SJSA1 (cell line): Measurements from ENCODE around the gene TMEM176A. TPM values are rescaled to one million over a fixed set of nuclear protein-coding genes. Genes with fewer than 3 reads are reported as not detected.
"Not testable (repeated sequence)": the region's sequence is repeated elsewhere in the genome, so short reads cannot be mapped to it uniquely, and the experiment has no call there.

Source experiments
- DNase-seq, 2 experiments: peaks; one replicate each; pipeline ENCODE4 v3.0.0-alpha.2; 2015 to 2020; ENCODE audit warnings: low spot score in 2 of 2, low read depth in 1 of 2
- H3K27ac ChIP-seq: fragments of 250-450 bp; sonication (Bioruptor Pico); 2 replicates; pipeline ENCODE4 v1.5.1; 2020; ENCODE audit warnings: mild to moderate bottlenecking, moderate library complexity
- H3K27me3 ChIP-seq: fragments of 250-450 bp; sonication (Bioruptor Pico); replicated peaks from 2 replicates; pipeline ENCODE4 v1.5.1; 2020; ENCODE audit warnings: mild to moderate bottlenecking, moderate library complexity
- H3K36me3 ChIP-seq: fragments of 250-450 bp; sonication (Bioruptor Pico); 2 replicates; pipeline ENCODE4 v1.5.1; 2020; ENCODE audit warnings: mild to moderate bottlenecking
- H3K4me1 ChIP-seq: fragments of 250-450 bp; sonication (Bioruptor Pico); replicated peaks from 2 replicates; pipeline ENCODE4 v1.6.1; 2021; ENCODE audit warnings: mild to moderate bottlenecking
- H3K4me3 ChIP-seq: fragments of 250-450 bp; sonication (Bioruptor Pico); 2 replicates; pipeline ENCODE4 v1.5.1; 2020; ENCODE audit warnings: mild to moderate bottlenecking
- H3K9me3 ChIP-seq: fragments of 250-450 bp; sonication (Bioruptor Pico); replicated peaks from 2 replicates; pipeline ENCODE4 v1.5.1; 2020; ENCODE audit warnings: mild to moderate bottlenecking
- total RNA-seq: library from RNA; depleted of rRNA; stranded (reverse); fragments of >200 nt; shearing (Covaris generic); gene quantifications from 2 replicates; pipeline ENCODE4 v1.2.3, GENCODE V29; 2014; rRNA removed

TMEM176A gene, protein sequence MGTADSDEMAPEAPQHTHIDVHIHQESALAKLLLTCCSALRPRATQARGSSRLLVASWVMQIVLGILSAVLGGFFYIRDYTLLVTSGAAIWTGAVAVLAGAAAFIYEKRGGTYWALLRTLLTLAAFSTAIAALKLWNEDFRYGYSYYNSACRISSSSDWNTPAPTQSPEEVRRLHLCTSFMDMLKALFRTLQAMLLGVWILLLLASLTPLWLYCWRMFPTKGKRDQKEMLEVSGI
- not detected in 2 replicates for total RNA-seq

DNA sequence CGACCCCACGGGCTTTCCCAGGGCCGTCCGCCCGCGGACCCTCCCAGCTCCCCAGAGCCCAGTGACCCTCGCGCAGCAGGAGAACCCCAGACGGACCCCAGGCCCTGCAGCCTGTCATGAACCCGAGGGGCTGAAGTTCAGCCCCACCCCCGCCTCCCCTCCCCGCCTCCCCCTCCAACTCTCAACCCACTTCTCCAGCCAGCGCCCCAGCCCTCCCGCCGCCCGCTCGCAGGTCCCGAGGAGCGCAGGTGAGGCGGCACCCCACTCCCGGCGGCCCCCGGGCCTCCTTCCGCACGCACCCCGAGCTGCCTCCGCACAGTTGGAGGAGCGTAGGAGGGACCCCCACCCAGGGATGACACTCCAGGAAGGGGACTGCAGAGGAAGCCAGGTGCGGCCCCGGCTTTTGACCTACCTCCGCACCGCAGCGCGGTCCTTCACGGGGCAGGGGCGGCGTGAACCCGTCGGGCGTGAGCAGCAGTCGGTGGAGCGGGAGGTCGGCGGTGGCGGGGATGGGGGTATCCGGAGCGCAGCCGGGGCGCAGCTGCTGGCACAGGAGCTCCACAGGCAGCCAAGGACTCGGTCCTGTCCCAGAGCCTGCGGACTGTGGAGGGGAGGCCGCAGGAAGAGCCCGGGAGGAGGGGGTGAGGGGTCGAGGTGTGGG, at the start of gene TMEM176A:
Gene TMEM176A, plus strand, starts transcription at position 189 of the 661 bp plus-strand sequence. CDS start 782 bp downstream, outside the sequence.
- Histone ChIP-seq H3K27me3 (peaks cover 46% of the 10 kb centered on the region), H3K9me3 (no peaks in the 10 kb centered on the region), H3K27ac (no peak within 1 kb of the TSS), H3K4me3 (no peak within 1 kb of the TSS), H3K4me1 (no peaks in the 10 kb centered on the region), H3K36me3 (no peaks in the 10 kb centered on the region)
- DNase-seq: no peak

GRCh38 chr7:150751702-150752101, 48.9 kb upstream of the TMEM176A start:
- H3K27me3 ChIP-seq: no peaks in the 10 kb centered on the region
- no peak for DNase-seq
- no peaks in the 10 kb centered on the region for H3K9me3 ChIP-seq
- no peak overlapping the region for H3K4me3 ChIP-seq
- H3K27ac ChIP-seq: no peak overlapping the region
- H3K36me3 ChIP-seq: no peaks in the 10 kb centered on the region
- no peaks in the 10 kb centered on the region for H3K4me1 ChIP-seq

DNA sequence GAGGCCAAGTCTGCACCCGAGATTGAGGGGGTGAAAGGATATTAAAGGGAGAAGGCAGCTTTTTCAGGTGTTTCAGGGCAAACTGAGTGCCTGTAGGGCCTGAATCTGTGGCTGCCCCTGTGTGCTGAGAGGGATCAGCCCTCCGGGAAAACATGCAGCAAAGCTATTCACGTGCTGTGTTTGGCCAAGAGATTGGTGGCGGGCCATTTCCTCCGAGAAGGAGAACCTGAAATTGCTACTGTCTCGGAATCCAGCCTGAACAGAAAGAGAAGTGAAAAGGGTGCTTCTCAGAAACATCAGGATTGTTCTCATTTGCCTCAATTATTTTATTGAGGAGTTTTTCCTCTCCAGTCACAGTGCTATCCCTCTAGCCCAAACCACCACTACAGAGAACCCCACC, 47.3 kb upstream of the TMEM176A start:
- no peaks in the 10 kb centered on the region for H3K36me3 ChIP-seq
- no peaks in the 10 kb centered on the region for H3K27me3 ChIP-seq
- H3K4me3 ChIP-seq: no peak overlapping the region
- H3K27ac ChIP-seq: no peak overlapping the region
- no peaks in the 10 kb centered on the region for H3K4me1 ChIP-seq
- no peak for DNase-seq
- no peaks in the 10 kb centered on the region for H3K9me3 ChIP-seq

DNA sequence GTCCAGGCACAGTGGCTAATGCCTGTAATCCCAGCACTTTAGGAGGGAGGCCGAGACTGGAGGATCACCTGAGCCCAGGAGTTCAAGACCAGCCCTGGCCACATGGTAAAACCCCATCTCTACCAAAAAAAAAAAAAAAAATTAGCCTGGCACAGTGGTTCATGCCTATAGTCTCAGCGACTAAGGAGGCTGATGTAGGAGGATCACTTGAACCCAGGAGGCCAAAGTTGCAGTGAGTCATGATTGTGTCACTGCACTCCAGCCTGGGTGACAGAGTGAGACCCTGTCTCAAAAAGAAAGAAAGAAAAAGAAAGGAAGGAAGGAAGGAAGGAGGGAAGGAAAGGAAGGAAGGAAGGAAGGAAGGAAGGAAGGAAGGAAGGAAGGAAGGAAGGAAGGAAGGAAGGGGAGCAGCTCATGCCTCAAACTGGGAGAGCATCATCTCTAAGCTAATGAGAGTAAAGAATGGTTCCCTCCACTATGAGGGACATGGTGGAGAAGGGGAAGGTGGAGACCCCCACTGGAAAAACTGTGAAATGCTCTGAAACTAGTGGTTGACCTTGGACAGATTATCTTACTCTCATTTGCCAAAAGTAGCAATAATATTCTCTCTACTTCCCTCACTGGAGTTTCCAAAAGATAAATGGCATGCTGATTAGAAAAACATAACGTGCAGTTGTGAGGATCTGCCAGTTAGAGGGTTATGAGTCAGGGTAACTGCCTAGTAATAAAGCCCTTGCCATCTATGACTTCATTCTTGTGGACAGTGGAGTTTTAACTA, 46.6 kb upstream of the TMEM176A start:
- Histone ChIP-seq H3K27me3 (no peaks in the 10 kb centered on the region), H3K9me3 (no peaks in the 10 kb centered on the region), H3K36me3 (no peaks in the 10 kb centered on the region), H3K4me3 (no peak overlapping the region), H3K27ac (no peak overlapping the region), H3K4me1 (no peaks in the 10 kb centered on the region)
- DNase-seq: no peak

DNA sequence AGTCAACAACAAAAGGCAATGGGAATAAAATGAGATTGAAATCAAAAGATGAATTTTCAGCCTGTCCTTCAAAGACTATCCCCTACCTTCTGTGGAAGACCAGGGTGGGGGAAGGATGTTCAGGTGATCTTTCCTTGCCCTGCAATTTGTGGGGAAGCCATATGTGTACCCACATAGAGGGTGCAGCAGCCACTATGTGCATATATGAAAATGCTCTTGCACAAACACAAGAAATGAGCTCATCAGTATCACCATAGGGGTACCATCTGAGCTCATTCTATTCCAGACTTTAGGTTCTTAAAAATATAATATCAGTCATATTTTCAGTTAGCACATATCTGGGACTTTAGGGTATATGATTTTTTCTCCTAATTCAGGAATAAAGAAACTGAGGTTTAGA, 45.6 kb upstream of the TMEM176A start:
- no peaks in the 10 kb centered on the region for H3K27me3 ChIP-seq
- H3K27ac ChIP-seq: no peak overlapping the region
- H3K4me1 ChIP-seq: no peaks in the 10 kb centered on the region
- no peak overlapping the region for H3K4me3 ChIP-seq
- H3K9me3 ChIP-seq: no peaks in the 10 kb centered on the region
- no peaks in the 10 kb centered on the region for H3K36me3 ChIP-seq
- DNase-seq: no peak

DNA sequence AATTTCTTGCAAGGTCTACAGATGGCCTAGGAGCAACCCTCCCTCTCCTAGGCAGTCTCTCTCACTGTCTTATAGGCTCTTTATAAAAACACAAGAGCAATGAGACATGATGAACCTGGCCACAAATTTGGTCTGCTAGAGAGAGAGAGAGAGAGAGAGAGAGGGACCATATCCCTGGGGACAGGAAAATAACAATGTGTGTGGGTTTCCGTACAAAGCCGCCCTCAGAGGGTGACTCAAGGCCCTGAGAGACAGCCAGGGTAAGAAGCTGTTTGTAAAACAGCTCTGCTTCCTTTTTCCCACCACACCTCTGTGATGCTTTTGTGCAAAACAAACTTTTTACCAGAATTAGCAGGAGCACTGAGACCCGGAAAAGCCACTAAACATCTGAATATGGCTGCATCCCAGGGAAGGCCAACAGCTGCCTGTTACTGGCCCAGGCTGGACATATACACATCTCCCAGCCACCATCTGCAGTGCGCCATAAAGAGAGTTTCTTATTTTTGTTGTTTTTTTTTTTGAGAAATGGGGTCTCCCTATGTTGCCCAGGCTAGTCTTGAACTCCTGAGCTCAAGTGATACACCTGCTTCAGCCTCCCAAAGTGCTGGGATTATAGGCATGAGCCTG, 45.0 kb upstream of the TMEM176A start:
- Histone ChIP-seq H3K9me3 (no peaks in the 10 kb centered on the region), H3K4me1 (no peaks in the 10 kb centered on the region), H3K4me3 (no peak overlapping the region), H3K27me3 (no peaks in the 10 kb centered on the region), H3K27ac (no peak overlapping the region), H3K36me3 (no peaks in the 10 kb centered on the region)
- no peak for DNase-seq

DNA sequence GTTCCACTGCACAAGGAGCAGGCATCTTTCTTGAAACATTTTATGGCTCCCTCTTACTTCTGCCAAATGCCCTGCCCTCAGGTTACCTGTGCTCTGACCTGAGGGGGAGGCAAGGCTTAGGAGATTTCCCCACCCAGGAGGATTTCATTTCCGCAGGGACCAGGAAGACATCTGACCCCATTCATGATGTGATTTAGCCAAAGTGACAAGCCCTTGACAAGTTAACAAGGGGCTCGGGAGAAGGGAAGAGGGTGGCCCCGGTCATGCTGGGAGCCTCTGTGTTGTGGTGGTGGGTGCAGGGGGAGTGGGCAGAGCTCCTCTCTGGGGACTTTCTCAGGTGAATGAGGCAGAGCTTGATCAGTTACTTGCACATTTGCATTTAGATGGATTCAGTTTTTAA, 44.4 kb upstream of the TMEM176A start:
- no peaks in the 10 kb centered on the region for H3K27me3 ChIP-seq
- H3K9me3 ChIP-seq: no peaks in the 10 kb centered on the region
- DNase-seq: no peak
- no peaks in the 10 kb centered on the region for H3K36me3 ChIP-seq
- no peak overlapping the region for H3K4me3 ChIP-seq
- no peaks in the 10 kb centered on the region for H3K4me1 ChIP-seq
- H3K27ac ChIP-seq: no peak overlapping the region

- no peaks in the 10 kb centered on the region for H3K36me3 ChIP-seq
- no peaks in the 10 kb centered on the region for H3K27me3 ChIP-seq
- H3K9me3 ChIP-seq: no peaks in the 10 kb centered on the region
- DNase-seq: no peak
- H3K4me1 ChIP-seq: no peaks in the 10 kb centered on the region
- H3K27ac ChIP-seq: no peak overlapping the region
- H3K4me3 ChIP-seq: no peak overlapping the region
Measured at GRCh38 chr7:150756858-150757257, 43.7 kb upstream of the TMEM176A start.

- H3K9me3 ChIP-seq: no peaks in the 10 kb centered on the region
- no peaks in the 10 kb centered on the region for H3K4me1 ChIP-seq
- H3K27ac ChIP-seq: no peak overlapping the region
- H3K27me3 ChIP-seq: no peaks in the 10 kb centered on the region
- H3K4me3 ChIP-seq: no peak overlapping the region
- DNase-seq: no peak
- no peaks in the 10 kb centered on the region for H3K36me3 ChIP-seq
Measured at GRCh38 chr7:150759479-150759878, 41.1 kb upstream of the TMEM176A start.

DNA sequence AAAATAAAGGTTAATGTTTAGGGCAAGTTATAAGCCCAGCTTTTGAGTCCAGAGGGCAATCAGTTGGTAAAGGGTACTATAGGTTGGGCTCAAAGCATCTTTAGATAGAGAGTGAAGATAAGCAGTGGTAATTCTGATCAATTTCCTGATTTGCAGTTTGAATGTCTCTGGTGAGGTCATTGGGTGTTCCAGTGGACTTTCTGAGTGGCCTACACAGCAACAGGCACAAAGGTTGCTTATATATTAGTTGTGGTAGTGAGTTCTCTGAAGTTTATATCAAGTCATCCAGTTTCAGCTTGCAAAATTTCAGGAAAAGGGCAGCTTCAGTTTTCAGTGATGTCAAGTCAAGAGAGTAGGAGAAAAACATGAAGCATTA, 34.2 kb upstream of the TMEM176A start:
- no peak for DNase-seq
- Histone ChIP-seq H3K27ac (no peak overlapping the region), H3K4me3 (no peak overlapping the region), H3K36me3 (no peaks in the 10 kb centered on the region), H3K27me3 (no peaks in the 10 kb centered on the region), H3K9me3 (no peaks in the 10 kb centered on the region), H3K4me1 (no peaks in the 10 kb centered on the region)

- Histone ChIP-seq H3K9me3 (no peaks in the 10 kb centered on the region), H3K36me3 (no peaks in the 10 kb centered on the region), H3K27me3 (no peaks in the 10 kb centered on the region), H3K27ac (no peak overlapping the region), H3K4me3 (no peak overlapping the region), H3K4me1 (no peaks in the 10 kb centered on the region)
- DNase-seq: no peak
Measured at GRCh38 chr7:150769768-150770167, 30.8 kb upstream of the TMEM176A start.

DNA sequence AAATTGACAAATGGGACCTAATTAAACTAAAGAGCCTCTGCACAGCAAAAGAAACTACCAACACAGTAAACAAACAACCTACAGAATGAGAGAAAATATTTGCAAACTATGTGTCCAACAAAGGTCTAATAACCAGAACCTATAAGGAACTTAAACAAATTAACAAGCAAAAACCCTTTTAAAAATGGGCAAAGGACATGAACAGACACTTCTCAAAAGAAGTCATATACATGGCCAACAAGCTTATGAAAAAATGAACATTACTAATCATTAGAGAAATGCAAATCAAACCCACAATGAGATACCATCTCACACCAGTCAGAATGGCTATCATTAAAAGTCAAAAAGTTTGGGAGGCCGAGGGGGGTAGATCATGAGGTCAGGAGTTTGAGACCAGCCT, 26.4 kb upstream of the TMEM176A start:
- not testable (repeated sequence) for H3K4me1 ChIP-seq, H3K36me3 ChIP-seq, H3K27me3 ChIP-seq, H3K4me3 ChIP-seq, DNase-seq, H3K9me3 ChIP-seq, H3K27ac ChIP-seq

DNA sequence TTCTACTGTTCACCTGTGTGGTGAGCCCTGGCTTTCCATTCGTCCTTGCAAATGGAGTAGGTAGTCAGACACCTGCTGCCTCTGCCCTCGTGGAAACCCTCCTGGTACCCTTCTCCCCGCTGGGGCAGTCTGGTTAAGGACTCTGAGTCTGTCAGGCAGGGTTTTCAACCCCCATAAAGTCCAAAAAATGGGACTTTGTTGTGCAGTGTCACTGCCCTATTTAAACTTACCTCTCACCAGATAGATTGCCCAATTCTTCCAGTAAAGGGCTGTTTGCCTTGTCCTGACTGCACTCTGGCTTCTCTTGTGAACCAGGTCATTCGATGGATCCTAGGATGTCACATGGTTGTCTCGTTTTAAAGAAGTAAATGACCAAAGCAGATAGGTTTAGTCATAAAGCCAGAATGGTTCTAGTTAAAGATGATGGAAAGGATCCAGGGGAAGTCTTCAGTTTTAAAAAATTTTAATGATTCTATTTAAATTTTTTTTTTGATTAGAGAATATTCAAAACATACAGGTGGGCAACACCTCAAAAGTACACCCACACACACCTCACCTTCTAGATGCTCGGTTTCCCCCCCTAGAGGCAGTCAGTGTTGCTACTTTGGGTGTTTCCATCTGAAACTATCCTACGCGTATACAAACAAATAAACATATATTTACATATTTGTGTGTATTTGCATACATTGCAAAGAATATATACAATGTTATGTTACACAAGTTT, 22.4 kb upstream of the TMEM176A start:
- no peaks in the 10 kb centered on the region for H3K4me1 ChIP-seq
- H3K9me3 ChIP-seq: no peaks in the 10 kb centered on the region
- H3K27me3 ChIP-seq: peaks cover 6% of the 10 kb centered on the region; the same call in 1 of the 2 replicates
- H3K27ac ChIP-seq: no peak overlapping the region
- H3K36me3 ChIP-seq: no peaks in the 10 kb centered on the region
- H3K4me3 ChIP-seq: no peak overlapping the region
- no peak for DNase-seq
